ENCODE results near the gene ABCB6.

The ABCB6 gene

DNA sequence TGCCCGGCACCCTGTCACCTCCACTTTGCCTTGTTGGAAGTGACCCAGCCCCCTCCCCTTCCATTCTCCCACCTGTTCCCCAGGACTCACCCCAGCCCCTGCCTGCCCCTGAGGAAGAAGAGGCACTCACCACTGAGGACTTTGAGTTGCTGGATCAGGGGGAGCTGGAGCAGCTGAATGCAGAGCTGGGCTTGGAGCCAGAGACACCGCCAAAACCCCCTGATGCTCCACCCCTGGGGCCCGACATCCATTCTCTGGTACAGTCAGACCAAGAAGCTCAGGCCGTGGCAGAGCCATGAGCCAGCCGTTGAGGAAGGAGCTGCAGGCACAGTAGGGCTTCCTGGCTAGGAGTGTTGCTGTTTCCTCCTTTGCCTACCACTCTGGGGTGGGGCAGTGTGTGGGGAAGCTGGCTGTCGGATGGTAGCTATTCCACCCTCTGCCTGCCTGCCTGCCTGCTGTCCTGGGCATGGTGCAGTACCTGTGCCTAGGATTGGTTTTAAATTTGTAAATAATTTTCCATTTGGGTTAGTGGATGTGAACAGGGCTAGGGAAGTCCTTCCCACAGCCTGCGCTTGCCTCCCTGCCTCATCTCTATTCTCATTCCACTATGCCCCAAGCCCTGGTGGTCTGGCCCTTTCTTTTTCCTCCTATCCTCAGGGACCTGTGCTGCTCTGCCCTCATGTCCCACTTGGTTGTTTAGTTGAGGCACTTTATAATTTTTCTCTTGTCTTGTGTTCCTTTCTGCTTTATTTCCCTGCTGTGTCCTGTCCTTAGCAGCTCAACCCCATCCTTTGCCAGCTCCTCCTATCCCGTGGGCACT lies 36.2 kb downstream of the ABCB6 start:
- DNase-seq, result no peak

DNA sequence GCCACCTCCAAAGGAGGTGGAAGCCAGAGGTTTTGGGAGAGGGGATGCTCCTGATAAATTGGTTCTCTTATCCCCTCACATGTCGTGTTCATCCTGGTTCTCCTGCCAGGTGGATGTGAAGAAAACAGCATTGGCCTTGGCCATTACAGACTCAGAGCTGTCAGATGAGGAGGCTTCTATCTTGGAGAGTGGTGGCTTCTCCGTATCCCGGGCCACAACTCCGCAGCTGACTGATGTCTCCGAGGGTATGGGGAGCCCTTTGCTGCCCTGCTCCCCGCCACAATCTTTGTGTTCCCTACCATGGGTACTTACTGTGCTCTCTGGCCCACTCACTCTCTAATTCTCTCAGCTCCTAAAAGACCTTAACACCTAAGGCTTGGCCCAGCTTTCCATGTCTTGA lies 37.2 kb downstream of the ABCB6 start:
- no peak for DNase-seq

DNA sequence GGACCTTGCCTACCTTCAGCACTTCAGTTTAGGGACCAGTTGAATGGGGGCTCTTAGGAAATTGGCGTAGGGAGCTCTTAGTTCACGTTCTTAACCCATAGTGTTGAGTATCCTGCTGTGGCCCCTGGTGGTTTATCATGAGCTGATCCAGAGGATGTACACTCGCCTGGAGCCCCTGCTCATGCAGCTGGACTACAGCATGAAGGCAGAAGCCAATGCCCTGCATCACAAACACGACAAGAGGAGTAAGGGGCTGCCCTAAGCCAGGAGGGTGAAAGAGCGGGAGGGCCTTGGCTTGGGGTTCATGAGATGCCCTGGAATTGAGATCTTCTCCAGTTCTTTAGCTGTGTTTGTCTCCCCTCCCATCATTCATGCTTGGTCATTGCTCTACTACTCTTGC lies 37.8 kb downstream of the ABCB6 start:
- no peak for DNase-seq

DNA sequence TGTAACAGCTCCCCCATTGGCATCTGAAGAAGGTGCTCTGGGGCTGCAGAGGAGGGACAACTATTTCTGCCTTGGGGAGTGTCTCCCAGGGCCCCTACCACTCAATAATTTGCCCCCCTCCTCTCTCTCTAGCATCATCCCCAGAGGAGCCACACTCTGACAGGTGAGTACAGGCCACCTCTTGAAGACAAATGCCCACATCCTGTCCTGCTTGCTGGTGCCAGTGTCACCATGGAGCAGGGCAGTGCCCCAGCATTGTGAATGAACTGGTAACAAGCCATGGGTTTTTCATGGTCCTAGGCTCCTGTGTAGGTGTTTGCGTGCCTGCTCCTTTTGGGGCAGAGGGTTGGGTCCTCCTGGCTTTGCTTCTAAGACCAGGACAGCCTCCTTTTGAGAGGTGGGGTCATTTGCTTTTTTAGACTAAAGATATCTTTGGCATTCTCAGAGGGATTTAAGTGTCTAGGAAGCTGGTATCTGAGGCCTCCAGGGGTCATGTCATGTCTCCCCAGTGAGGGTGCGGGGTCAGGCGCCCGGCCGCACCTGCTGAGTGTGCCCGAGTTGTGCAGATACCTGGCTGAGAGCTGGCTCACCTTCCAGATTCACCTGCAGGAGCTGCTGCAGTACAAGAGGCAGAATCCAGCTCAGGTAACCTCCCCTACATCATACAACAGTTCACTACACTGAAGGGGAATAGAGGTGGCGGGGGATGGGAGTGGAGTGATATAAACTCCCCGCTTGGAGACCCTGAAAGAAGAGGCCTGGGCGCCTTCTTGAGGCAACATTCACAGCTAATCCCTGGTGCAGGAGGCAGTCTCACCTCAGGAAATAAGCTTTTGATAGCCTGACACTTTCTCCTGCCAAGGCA lies 38.9 kb downstream of the ABCB6 start:
- DNase-seq, result no peak

DNA sequence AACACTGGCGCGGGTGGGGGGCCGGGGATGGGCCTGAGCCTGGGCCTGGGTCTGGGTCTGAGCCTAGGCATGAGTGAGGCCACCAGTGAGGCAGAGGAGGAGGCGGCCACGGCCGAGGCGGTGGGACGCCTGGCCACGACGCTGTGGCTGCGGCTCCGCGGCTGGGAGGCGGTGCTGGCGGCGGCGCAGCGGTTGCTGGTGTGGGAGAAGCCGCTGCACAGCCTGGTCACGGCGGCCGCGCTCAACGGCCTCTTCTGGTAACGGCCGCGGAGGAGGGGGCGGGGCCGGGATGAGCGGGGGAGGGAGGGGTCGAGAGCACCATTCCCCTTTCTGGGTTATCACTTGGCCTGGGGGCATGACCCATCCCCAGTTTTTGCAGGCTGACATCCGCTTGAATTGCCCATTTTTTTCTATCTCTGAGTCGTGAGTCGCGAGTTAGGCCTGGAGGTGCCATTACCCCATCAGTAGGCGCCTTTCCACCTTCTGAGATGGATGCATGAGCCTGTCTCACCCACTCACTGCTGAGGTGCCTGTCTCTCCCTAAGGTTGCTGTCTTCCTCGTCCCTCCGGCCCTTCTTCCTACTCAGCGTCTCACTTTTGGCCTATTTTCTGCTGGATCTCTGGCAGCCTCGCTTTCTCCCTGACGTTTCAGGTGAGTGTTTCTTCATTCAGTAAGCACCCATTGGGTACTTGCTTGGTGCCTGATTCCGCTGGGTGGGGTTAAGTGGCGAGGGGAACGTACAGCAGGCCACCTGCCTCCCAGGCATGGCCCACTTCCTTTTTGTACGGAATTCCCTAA lies 40.2 kb downstream of the ABCB6 start:
- DNase-seq, result peak in 1 of 4 experiments; percentile 47

DNA sequence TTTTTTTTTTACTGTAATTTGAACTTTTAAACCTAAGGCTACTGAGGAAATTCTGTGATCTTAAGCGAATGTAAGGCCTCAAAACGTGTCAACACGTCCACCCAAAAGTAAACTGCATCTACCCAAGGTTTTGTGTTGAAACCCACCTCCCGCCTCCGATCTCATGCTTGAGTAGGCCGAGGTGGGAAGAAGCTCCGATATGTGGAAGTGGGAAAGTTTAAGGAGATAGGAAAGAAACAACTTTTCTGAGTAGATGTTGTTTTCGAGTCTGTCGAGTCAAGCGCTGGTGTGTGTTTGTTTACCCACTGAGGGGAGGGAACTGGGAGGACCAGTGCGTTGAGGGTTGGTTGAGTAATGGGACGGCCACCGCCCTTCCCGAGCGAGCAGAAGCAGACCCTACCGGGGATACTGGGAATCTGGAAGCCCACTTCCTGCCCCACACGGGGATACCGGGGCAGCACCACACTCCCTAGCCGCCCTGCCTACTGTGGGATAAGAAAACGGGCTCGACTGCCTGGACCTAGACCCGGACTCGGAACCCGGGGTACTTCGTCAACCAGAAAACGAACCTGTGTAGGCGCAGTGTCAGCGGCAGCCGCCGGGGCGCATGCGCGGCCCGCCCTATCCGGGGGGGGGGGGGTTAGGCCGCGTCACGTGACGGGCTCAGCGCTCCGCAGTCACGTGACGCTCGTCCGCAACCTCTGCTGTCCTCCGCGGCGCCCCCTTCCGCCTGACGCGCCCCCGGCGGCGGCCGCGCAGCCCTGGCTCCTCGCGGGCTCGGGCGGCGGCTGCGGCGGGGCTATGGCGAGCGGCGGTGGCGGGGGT lies 41.0 kb downstream of the ABCB6 start, which contains the start of gene RETREG2:
RETREG2 (plus strand) TSS at position 724 of the 825 bp plus-strand sequence; CDS start at position 802, 78 bp downstream.
- DNase-seq, result peak; percentile 50 to 77 (median 69)

DNA sequence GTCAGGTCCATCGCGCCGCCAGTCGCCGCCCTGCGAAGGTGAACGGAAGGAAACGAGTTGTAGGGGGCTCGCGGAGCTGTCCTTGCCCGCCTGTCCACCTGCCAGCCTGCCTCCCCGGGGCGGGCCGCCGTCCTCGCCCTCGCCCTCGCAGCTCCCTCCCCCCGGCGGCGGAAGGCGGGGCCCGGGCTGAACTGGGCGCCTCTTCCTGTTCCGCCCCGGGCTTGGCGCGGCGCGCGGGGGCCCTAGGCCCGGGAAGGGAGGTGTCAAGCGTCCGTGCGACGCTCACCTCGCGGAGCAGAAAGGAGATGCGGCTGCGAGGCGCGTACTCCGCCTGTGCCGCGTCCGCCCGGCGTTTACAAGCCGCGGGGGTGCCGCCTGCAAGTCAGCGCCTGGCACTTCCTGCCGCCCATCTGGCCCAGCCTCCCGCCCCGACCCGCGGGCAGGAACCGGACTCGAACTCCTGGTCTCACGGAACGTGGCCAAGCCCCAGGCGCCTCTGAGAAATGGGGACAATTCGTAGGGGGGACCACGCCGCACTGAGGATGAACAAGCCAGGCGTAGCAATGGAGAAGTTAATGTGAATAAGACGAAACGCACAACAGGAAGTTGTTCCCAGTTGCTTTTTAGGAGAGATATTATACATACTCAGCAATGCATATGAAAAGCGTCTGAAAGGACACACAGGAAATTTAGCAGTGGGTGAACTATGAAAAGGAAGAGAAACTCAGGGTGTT lies 41.8 kb downstream of the ABCB6 start, which contains the start of gene CNPPD1:
CNPPD1 (minus strand) TSS at position 108 of the 734 bp plus-strand sequence; CDS start at position 11, 97 bp downstream.
- peak; percentile 53 to 87 (median 72) for DNase-seq

DNA sequence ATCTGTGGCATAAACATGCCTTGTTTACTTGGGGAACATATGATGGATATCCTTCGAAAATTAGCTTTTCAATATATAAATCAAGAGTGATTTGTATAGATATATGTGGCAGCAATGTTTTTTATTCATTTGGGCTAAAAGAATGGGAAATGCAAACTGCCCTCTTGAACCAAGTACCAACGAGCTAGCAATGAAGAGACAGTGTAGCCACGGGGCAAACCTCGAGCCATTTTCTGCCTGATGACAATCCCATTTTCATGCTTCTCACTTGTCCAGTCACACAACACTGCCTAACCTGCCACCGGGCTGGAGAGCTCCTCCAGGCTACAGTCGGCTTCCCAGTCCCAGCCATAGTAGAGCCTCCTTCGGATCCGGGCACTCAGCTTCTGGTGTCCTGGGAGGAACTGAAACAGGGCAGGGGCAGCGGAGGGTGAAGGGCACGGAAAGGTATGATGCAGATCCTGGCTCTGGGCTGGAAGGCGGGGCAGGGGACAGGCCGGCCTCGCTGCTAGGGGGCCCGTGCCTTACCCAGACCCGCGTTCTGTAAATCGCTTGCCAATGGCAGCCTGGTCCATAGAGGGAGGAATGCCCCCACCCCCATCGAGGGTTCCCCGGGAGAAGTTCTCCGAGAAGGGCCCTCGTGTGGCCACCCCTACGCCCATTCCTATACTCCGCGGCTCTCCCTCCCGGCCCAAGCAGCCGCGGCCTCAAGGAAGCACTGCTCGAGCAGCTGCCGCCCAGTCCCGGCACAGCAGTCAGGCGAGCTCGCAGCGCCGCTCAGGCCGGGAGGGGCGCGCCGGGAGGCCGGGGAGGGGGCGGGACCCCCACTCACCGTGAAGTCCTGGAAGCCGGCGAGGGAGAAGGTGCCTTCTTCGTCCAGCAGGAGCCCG lies 42.6 kb downstream of the ABCB6 start:
- DNase-seq, result peak in 1 of 4 experiments; percentile 35

DNA sequence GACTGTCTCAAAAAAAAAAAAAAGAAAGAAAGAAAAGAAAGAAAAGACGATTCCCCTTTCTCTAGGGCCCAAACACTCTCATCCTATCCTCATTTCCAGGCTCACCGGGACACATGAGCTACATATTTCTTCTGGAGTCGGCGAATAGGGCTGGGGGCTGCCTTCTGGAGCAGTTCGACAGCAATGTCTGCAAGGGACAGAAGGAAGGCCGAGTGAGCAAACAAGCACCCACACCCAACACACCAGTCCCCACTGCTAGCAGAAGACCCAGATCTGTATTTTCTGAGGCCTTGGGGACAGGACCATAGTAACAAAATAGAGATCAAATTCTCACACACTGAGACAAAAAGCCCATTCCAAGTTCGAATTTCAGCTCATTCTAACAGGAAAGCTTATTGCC lies 43.3 kb downstream of the ABCB6 start:
- no peak for DNase-seq

DNA sequence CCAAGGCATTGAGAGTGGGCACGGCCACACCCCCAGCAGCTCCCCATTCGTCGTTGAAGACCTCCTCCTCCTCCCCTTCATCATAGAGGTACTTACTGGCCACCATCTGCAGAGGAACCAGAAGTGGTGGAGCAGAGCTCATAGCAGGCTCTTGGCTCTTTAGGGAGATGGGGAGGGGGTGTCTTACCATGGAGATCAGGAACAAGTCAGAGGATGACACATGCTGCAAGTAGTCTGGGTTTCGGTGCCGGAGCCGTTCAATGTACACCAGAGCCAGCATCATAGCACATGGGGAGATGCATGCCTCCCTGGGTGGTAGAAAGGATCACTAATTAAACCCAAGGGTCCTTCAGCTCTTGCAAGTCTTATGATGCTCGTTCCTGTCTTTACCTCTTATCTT lies 44.0 kb downstream of the ABCB6 start:
- no peak for DNase-seq

DNA sequence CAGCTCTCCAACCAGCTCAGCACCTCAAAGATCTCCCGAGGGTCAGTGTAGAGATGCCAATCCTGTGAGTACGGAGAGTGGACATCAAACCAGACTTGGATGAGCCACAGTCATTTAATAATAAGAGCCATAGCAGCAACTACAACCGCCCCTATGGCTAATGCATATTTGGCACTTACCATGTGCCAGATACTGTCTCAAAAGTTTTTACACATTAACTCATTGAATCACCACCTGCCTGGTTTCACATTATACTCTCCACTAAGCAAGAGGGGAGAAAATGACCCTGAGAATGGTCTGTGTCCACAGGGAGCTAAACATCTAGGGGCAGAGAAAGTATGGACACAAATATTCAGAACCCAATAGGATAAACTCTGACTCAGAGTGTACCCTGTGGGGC lies 44.6 kb downstream of the ABCB6 start:
- no peak for DNase-seq

DNA sequence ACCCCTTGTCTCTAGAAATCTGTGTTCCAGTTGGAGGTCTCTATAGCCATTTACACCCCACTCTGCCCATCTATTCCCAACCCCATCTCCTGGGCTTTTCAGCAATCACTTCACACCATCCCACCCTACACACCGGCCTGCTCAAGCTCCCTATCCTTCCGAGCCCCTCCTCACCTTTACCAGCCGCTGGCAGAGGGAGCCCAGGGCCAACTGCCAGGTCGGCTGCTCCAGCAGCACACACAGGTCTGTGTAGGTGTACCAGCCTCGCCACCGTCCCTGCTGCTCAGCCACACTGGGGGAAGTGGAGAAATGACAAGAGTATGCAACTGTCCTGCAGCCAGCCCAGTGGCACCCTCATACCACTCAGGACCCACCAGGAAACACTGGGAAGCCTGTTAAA lies 45.6 kb downstream of the ABCB6 start:
- DNase-seq, result no peak

DNA sequence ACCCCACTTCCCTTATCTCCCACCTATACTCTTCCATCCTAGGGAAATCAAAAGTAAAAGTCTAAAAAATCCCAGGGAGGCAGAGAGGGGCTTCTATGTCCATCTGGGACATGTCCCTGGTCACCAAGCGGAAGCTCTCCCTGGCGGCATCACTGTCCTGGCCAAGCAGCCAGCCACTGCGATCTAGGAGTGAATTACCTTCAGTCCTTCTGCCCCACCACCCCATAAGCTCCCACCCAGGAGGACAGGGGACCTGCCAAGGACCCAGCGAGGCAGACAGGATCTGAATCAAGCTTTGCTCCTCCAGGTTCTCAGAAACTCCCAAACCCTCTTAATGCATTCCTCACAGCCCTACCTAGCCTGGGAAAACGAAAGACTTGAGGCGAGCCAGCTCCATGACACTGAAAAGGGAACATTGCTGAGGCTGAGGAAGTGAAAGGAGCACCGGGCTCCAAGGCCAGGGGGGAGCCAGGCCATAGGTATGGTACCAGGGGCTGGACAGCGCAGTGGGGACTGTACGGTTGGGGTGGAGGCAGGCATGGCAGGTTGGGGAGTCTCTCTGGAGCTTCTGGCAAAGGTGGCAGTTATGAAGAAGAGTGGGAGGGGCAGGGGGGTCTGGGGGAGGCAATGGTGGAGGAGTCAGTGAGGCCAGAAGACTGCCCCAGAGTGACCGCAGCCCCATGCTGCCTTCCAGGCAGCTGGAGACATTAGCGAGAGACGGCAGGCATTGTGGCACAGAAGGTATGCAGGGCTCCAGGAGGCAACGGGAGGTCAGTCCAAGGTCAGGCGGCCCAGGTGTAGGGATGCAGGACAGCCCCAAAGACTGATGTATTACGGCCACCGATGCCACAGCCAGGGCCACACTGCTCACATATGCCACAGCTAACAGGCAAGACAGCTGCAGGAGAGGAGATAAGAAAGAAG lies 46.3 kb downstream of the ABCB6 start:
- no peak for DNase-seq

DNA sequence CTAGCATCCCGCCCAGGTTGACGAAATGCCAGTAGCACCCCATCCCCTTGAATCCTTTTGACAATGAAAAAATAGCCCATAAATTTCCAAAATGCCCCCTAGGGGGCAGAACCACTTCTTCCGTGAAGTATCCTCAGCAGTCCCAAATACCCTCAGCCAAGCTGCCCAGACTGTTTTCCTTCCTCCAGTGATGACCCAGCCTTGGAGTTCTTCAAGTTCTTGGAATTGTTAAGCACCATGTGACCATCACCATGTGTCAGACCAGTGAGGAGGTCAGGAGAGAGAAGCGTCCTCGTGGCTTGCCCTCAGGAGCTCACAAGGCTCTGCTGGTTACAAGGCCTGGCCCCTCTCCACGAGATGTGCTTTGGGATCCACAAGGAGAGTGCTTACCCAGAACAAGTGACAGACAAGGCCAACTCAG lies 47.5 kb downstream of the ABCB6 start:
- no peak for DNase-seq

DNA sequence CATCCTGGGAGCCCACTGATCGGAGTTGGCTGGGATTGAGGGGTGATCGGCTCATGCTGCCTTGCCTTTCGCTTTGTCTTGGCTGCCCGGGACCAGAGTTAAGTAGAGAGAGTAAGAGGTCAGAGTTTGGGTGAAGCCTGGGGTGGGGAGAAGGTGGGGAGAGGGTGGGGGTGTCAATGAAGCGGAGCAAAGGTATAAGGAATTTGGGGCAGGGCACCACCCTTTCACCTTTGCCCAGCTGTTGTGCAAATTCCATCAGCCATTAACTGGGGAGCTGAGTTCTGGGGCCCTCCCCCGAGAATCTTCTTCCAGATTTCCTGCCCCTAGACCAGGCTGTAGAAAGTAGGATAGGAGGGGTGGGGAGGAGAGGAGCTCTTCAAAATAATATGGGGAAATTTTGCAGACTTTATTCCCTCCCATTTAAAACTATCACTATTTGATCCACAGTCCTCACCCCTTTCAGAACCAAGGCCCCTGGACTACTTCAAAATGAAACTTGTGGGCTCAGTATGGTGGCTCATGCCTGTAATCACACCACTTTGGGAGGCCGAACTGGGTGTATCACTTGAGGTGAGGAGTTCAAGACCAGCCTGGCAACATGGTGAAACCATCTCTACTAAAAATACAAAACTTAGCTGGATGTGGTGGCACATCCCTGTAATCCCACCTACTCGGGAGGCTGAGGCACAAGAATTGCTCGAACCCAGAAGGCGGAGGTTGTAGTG lies 48.7 kb downstream of the ABCB6 start, which contains the start of gene SLC23A3:
SLC23A3 (minus strand) TSS at position 100 of the 725 bp plus-strand sequence; CDS start at position 55, 45 bp downstream.
- DNase-seq, result no peak

DNA sequence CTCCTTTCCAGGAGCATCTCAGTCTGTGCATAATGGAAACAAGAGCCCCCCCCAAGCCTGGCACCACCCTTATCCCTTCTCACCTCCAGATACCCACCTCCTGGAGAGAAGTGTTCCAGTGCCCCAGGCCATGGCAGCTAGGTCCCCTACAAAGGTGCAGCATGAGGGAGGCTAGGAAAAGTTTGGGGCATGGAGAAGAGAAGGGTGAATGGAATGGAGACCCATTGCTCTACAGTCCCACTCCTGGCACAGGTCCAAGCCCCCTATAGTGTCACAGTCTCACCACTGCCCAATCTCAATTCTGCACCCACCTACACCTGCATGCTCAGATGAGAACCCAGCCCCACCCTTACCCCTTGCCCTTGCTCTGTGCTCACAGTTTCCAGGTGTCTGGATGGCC lies 49.8 kb downstream of the ABCB6 start:
- DNase-seq, result no peak

DNA sequence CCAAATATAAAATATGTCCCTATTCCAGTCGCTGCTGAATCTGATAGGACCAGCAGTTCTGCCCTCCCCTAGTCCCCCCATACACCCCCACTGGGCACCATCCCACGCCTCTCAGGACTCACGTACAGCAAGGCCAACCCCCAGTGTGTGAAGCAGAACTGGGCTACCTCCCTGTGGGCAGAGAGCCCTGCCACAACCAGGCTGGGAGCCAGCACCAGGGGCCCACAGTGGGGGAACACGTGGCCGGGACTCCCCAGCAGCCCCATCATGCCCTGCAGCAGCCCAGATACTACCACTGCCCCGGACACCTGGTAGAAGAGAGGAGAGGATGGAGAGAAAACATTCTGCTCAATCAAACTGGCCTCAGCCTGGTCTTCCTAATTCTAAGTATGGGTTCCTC lies 50.2 kb downstream of the ABCB6 start:
- DNase-seq, result no peak

DNA sequence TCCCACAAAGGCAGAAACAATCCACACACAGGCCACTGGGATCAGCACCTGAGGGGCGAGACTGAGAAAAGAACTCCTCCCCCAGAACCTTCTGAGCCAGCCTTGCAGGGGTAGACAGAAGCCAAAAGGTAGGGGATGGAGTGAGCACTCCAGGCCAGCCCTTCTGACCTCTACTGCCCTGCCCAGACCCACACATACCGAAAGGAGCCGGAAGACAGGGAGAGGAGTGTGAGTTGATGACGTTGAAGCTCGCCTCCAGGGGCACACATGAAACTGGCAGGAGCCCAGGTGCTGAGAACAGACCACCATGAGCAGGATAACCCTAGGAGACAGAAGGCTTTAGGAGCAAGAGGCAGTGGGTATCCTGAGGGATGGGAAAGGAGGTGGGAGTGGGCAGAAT lies 50.8 kb downstream of the ABCB6 start:
- DNase-seq, result no peak

Data from activated naive CD4-positive, alpha-beta T cell (primary cell).